Natural killer cell (primary cell): ENCODE measurements around the gene CIDEC. TPM values are rescaled to one million over a fixed set of nuclear protein-coding genes. Genes with fewer than 3 reads are reported as not detected.

ENCODE experiments used
- ATAC-seq, 3 donors: fragments of 150-1000 bp in 2 of 3; fragments of 200-7000 bp in 1 of 3; cut with Tn5 transposase; 1 replicate in 1 of 3; 2 replicates in 2 of 3; pipeline ENCODE4 v1.10.0; 2021; ENCODE audit warnings: mild to moderate bottlenecking in 2 of 3, moderate library complexity in 2 of 3
- DNase-seq, 2 donors: peaks; one replicate each; pipeline versions ENCODE4 v3.0.0 to v3.0.0-alpha.2; 2013 to 2021; ENCODE audit warnings: mixed read lengths in 1 of 2
- H3K27ac ChIP-seq: one replicate; pipeline ENCODE4 v1.5.1; 2013; ENCODE audit warnings: mild to moderate bottlenecking, low read length
- H3K27me3 ChIP-seq: one replicate; pipeline ENCODE4 v1.6.1; 2013; ENCODE audit warnings: low read length; ENCODE audit not compliant: control insufficient read depth, insufficient read depth
- H3K36me3 ChIP-seq: one replicate; pipeline ENCODE4 v1.6.1; 2013; ENCODE audit warnings: low read length; ENCODE audit not compliant: control insufficient read depth, insufficient read depth
- H3K4me1 ChIP-seq: one replicate; pipeline ENCODE4 v1.6.1; 2013; ENCODE audit warnings: low read length; ENCODE audit not compliant: control insufficient read depth, insufficient read depth
- H3K4me3 ChIP-seq: one replicate; pipeline ENCODE4 v1.5.1; 2013; ENCODE audit warnings: low read length
- H3K9me3 ChIP-seq: one replicate; pipeline ENCODE4 v1.6.1; 2013; ENCODE audit warnings: low read length; ENCODE audit not compliant: control insufficient read depth, insufficient read depth
- H3K27ac Mint-ChIP-seq, 2 donors: one replicate each; pipeline ENCODE4 v1.8.0; 2022; ENCODE audit warnings: mild to moderate bottlenecking in 2 of 2, mixed read lengths in 2 of 2, moderate library complexity in 1 of 2
- H3K27me3 Mint-ChIP-seq, 2 donors: one replicate each; pipeline ENCODE4 v1.8.0; 2022; ENCODE audit warnings: low read depth in 2 of 2, mixed read lengths in 2 of 2
- H3K36me3 Mint-ChIP-seq: one replicate; pipeline ENCODE4 v1.8.0; 2022; ENCODE audit warnings: mixed read lengths
- H3K4me1 Mint-ChIP-seq, 2 donors: one replicate each; pipeline ENCODE4 v1.8.0; 2022; ENCODE audit warnings: mixed read lengths in 2 of 2
- H3K4me3 Mint-ChIP-seq: one replicate; pipeline ENCODE4 v1.8.0; 2022; ENCODE audit warnings: mild to moderate bottlenecking, moderate library complexity, mixed read lengths
- H3K9me3 Mint-ChIP-seq, 2 donors: one replicate each; pipeline ENCODE4 v1.8.0; 2022; ENCODE audit warnings: mixed read lengths in 2 of 2
- WGBS: methylation state at CpG from one replicate; pipeline ENCODE4 v1.1.7; 2013; ENCODE audit warnings: missing lambda C conversion rate; ENCODE audit not compliant: insufficient coverage; 5-methylcytosine and 5-hydroxymethylcytosine counted together
- intact Hi-C: fragments of 100-400 bp; cut with micrococcal nuclease; formaldehyde crosslinking; loops from one replicate; pipeline ENCODE4 v1.14.2; 2022
- total RNA-seq, 4 donors: library from RNA; stranded (reverse); fragments of 120-200 nt in 1 of 4; gene quantifications; one replicate each; pipeline versions ENCODE4 v1.2.3 to v1.2.4, GENCODE V29; 2013 to 2022
- TF ChIP-seq, protein P1 (sequence below): fragments of 200-600 bp; IDR thresholded peaks from one replicate; pipeline ENCODE4 v1.8.0; 2022; ENCODE audit warnings: antibody characterized with exemption

Gene CIDEC
- total RNA-seq, 3 donors from 2014 or later (not counting 1 experiment from before 2014, with no cell fraction given) = not detected

DNA sequence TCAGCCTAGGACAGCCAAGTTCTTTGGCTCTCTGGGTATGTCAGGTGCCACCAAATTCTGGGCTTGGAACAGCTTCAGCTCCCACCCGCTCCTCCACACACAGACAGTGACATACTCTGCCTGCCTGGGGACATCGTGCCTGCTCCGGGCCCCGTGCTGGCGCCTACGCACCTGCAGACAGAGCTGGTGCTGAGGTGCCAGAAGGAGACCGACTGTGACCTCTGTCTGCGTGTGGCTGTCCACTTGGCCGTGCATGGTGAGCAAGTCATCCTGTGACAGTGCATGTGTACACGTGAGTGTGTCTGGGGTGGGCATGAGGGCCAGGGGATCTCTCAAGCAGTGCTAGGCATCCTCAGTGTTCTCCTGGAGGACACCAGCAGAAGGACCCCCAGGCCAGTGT is 37.8 kb upstream of the CIDEC start:
- Histone ChIP-seq H3K9me3 (no peaks in the 10 kb centered on the region), H3K27ac (no peak overlapping the region), H3K4me3 (no peak overlapping the region), H3K36me3 (no peaks in the 10 kb centered on the region), H3K4me1 (peaks cover 21% of the 10 kb centered on the region), H3K27me3 (no peaks in the 10 kb centered on the region)
- Mint-ChIP-seq H3K27ac (no peak overlapping the region), H3K27me3 (no peaks in the 10 kb centered on the region), H3K4me1 (peaks cover 0 to 19% of the 10 kb centered on the region in 2 donors), H3K36me3 (no peaks in the 10 kb centered on the region), H3K4me3 (no peak overlapping the region), H3K9me3 (no peaks in the 10 kb centered on the region)
- ATAC-seq (no peak), DNase-seq (no peak)
- WGBS = 97% methylated on average over 10 of the region's 10 CpGs
- TF ChIP-seq, protein P1, sequence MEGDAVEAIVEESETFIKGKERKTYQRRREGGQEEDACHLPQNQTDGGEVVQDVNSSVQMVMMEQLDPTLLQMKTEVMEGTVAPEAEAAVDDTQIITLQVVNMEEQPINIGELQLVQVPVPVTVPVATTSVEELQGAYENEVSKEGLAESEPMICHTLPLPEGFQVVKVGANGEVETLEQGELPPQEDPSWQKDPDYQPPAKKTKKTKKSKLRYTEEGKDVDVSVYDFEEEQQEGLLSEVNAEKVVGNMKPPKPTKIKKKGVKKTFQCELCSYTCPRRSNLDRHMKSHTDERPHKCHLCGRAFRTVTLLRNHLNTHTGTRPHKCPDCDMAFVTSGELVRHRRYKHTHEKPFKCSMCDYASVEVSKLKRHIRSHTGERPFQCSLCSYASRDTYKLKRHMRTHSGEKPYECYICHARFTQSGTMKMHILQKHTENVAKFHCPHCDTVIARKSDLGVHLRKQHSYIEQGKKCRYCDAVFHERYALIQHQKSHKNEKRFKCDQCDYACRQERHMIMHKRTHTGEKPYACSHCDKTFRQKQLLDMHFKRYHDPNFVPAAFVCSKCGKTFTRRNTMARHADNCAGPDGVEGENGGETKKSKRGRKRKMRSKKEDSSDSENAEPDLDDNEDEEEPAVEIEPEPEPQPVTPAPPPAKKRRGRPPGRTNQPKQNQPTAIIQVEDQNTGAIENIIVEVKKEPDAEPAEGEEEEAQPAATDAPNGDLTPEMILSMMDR = no peak
- intact Hi-C loops = no loop called here

GRCh38 chr3:9916734-9917680 is 37.0 kb upstream of the CIDEC start, which contains the start of gene IL17RC:
IL17RC (plus strand) TSS chr3:9917098; CDS start chr3:9917316, 218 bp downstream.
- peak within 1 kb of the TSS; percentile 81 for H3K4me3 Mint-ChIP-seq
- H3K4me3 ChIP-seq = peak within 1 kb of the TSS; percentile 35
- no peaks in the 10 kb centered on the region for H3K27me3 ChIP-seq
- H3K9me3 Mint-ChIP-seq = no peaks in the 10 kb centered on the region
- H3K4me1 Mint-ChIP-seq = peaks cover 8 to 26% of the 10 kb centered on the region in 2 donors
- H3K27me3 Mint-ChIP-seq = no peaks in the 10 kb centered on the region
- WGBS = 45% methylated on average over 19 of the region's 19 CpGs
- TF ChIP-seq, protein P1 = no peak
- H3K36me3 Mint-ChIP-seq = no peaks in the 10 kb centered on the region
- no peak within 1 kb of the TSS for H3K27ac ChIP-seq
- H3K27ac Mint-ChIP-seq = peak within 1 kb of the TSS in 1 of 2 donors; percentile 56
- DNase-seq = peak in 1 of 2 donors; percentile 25
- H3K4me1 ChIP-seq = peaks cover 21% of the 10 kb centered on the region
- intact Hi-C loops = no loop called here
- no peaks in the 10 kb centered on the region for H3K9me3 ChIP-seq
- no peaks in the 10 kb centered on the region for H3K36me3 ChIP-seq
- ATAC-seq = peak in 1 of 3 donors; percentile 13

DNA sequence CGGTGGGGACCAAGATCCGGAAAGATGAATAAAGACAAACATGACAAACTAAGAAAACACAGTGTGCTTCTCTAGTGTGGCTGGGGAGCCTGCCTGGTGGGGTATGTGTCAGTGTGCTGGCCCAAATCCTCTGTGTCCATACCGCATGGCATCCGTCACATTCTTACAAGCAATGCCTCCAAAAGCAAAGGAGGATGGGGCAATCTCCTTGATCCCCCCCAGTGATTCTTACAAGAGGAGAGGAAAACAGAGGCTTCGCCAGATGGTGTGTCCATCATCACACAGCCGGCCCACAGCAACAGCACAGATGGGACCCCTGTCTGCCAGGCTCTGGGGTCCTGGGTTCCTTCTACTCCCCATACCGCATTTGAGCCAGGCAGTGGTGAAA is 36.3 kb upstream of the CIDEC start:
- no peak overlapping the region for H3K27ac ChIP-seq
- no peaks in the 10 kb centered on the region for H3K36me3 ChIP-seq
- H3K9me3 ChIP-seq = no peaks in the 10 kb centered on the region
- TF ChIP-seq, protein P1 = no peak
- intact Hi-C loops = no loop called here
- ATAC-seq (no peak), DNase-seq (no peak)
- H3K4me3 ChIP-seq = no peak overlapping the region
- Mint-ChIP-seq H3K4me3 (peak overlapping the region; percentile 70), H3K27ac (peak overlapping the region in 1 of 2 donors; percentile 56), H3K4me1 (peaks cover 8 to 29% of the 10 kb centered on the region in 2 donors), H3K9me3 (no peaks in the 10 kb centered on the region), H3K27me3 (peaks cover 0 to 2% of the 10 kb centered on the region in 2 donors), H3K36me3 (no peaks in the 10 kb centered on the region)
- peaks cover 21% of the 10 kb centered on the region for H3K4me1 ChIP-seq
- 87% methylated on average over 6 of the region's 7 CpGs for WGBS
- no peaks in the 10 kb centered on the region for H3K27me3 ChIP-seq
